CD14-positive monocyte (primary cell): ENCODE measurements around the gene EYA3. TPM values are rescaled to one million over a fixed set of nuclear protein-coding genes. Genes with fewer than 3 reads are reported as not detected.
A peak's percentile ranks its signal among the peaks of the same experiment; 100 is the strongest.

ENCODE experiments used
- DNase-seq, 3 donors: peaks; one replicate each; pipeline ENCODE4 v3.0.0-alpha.2; 2011 to 2022
- H2AFZ ChIP-seq: 2 replicates; pipeline ENCODE4 v1.6.0; 2012; ENCODE audit warnings: mild to moderate bottlenecking, low read depth, low read length, inconsistent platforms; ENCODE audit not compliant: insufficient read depth, poor library complexity, severe bottlenecking
- H3K27ac ChIP-seq, 2 donors: 1 replicate in 1 of 2; 2 replicates in 1 of 2; pipeline ENCODE4 v1.5.1; 2012 to 2013; ENCODE audit warnings: low read length in 2 of 2, control low read depth in 1 of 2, inconsistent platforms in 1 of 2, low read depth in 1 of 2, mild to moderate bottlenecking in 1 of 2
- H3K27me3 ChIP-seq, 2 donors: one replicate each; pipeline versions ENCODE4 v1.6.0 to v1.6.1; 2011 to 2013; ENCODE audit warnings: low read length in 2 of 2; ENCODE audit not compliant: control insufficient read depth in 2 of 2, insufficient read depth in 2 of 2
- H3K36me3 ChIP-seq, 2 donors: replicated peaks in 1 of 2; 1 replicate in 1 of 2; 2 replicates in 1 of 2; pipeline versions ENCODE4 v1.5.1 to v1.6.1; 2012 to 2013; ENCODE audit warnings: low read length in 2 of 2, control low read depth in 1 of 2, inconsistent platforms in 1 of 2, mild to moderate bottlenecking in 1 of 2; ENCODE audit not compliant: insufficient read depth in 2 of 2, control insufficient read depth in 1 of 2
- H3K4me1 ChIP-seq, 2 donors: 1 replicate in 1 of 2; 2 replicates in 1 of 2; pipeline versions ENCODE4 v1.5.1 to v1.6.1; 2012 to 2013; ENCODE audit warnings: low read length in 2 of 2, control low read depth in 1 of 2, inconsistent platforms in 1 of 2, mild to moderate bottlenecking in 1 of 2, moderate library complexity in 1 of 2; ENCODE audit not compliant: insufficient read depth in 2 of 2, control insufficient read depth in 1 of 2
- H3K4me2 ChIP-seq: replicated peaks from 2 replicates; pipeline ENCODE3; 2012; ENCODE audit warnings: low read length, moderate library complexity, mild to moderate bottlenecking; ENCODE audit not compliant: poor library complexity, severe bottlenecking; ENCODE audit errors: extremely low read depth
- H3K4me3 ChIP-seq, 3 experiments: fragments of 200-600 bp in 1 of 3; sonication (generic) in 1 of 3; replicated peaks in 1 of 3; 1 replicate in 2 of 3; 2 replicates in 1 of 3; pipeline ENCODE4 v1.5.1; 2011 to 2013; ENCODE audit warnings: low read length in 3 of 3, mild to moderate bottlenecking in 3 of 3, control low read depth in 2 of 3, low read depth in 2 of 3, inconsistent platforms in 1 of 3, moderate library complexity in 1 of 3
- H3K79me2 ChIP-seq: 2 replicates; pipeline ENCODE4 v1.6.0; 2012; ENCODE audit warnings: mild to moderate bottlenecking, control low read depth, inconsistent platforms, low read length, moderate library complexity; ENCODE audit not compliant: insufficient read depth
- H3K9ac ChIP-seq: 2 replicates; pipeline ENCODE4 v1.6.0; 2017; ENCODE audit warnings: low read length, mild to moderate bottlenecking; ENCODE audit not compliant: insufficient read depth, poor library complexity, severe bottlenecking
- H3K9me3 ChIP-seq, 2 donors: replicated peaks in 1 of 2; 1 replicate in 1 of 2; 2 replicates in 1 of 2; pipeline versions ENCODE4 v1.5.1 to v1.6.1; 2012 to 2013; ENCODE audit warnings: low read length in 2 of 2, control low read depth in 1 of 2; ENCODE audit not compliant: control insufficient read depth in 1 of 2, insufficient read depth in 1 of 2
- H4K20me1 ChIP-seq: 2 replicates; pipeline ENCODE4 v1.6.0; 2012; ENCODE audit warnings: mild to moderate bottlenecking, low read length, control low read depth, moderate library complexity; ENCODE audit not compliant: insufficient read depth
- H3K27ac Mint-ChIP-seq, 7 donors: one replicate each; pipeline ENCODE4 v1.8.0; 2020; ENCODE audit warnings: mild to moderate bottlenecking in 7 of 7, mixed read lengths in 7 of 7, moderate library complexity in 6 of 7, inconsistent platforms in 2 of 7
- H3K27me3 Mint-ChIP-seq, 3 donors: one replicate each; pipeline ENCODE4 v1.8.0; 2021 to 2022; ENCODE audit warnings: low read depth in 3 of 3, mild to moderate bottlenecking in 3 of 3, mixed read lengths in 3 of 3, moderate library complexity in 3 of 3, inconsistent platforms in 1 of 3
- H3K36me3 Mint-ChIP-seq, 2 donors: one replicate each; pipeline ENCODE4 v1.8.0; 2020; ENCODE audit warnings: mixed read lengths in 2 of 2, inconsistent platforms in 1 of 2, mild to moderate bottlenecking in 1 of 2
- H3K4me1 Mint-ChIP-seq: one replicate; pipeline ENCODE4 v1.8.0; 2020; ENCODE audit warnings: mild to moderate bottlenecking, mixed read lengths
- H3K4me3 Mint-ChIP-seq, 2 donors: one replicate each; pipeline ENCODE4 v1.8.0; 2020; ENCODE audit warnings: mild to moderate bottlenecking in 2 of 2, mixed read lengths in 2 of 2, moderate library complexity in 1 of 2
- H3K9me3 Mint-ChIP-seq, 7 donors: one replicate each; pipeline ENCODE4 v1.8.0; 2020 to 2022; ENCODE audit warnings: mixed read lengths in 7 of 7, mild to moderate bottlenecking in 6 of 7, moderate library complexity in 6 of 7, inconsistent platforms in 2 of 7
- CTCF ChIP-seq: fragments of 200-600 bp; IDR thresholded peaks from one replicate; pipeline ENCODE4 v1.8.0; 2022; ENCODE audit warnings: antibody characterized with exemption, mild to moderate bottlenecking
- WGBS: methylation state at CpG from one replicate; pipeline ENCODE4 v1.1.5; 2013; ENCODE audit warnings: missing lambda C conversion rate; ENCODE audit not compliant: insufficient coverage; 5-methylcytosine and 5-hydroxymethylcytosine counted together
- intact Hi-C, 2 donors: fragments of 100-400 bp; cut with micrococcal nuclease; formaldehyde crosslinking; loops; one replicate each; pipeline versions ENCODE4 v1.15.0 to v1.15.1; 2023
- polyA plus RNA-seq, 3 donors: library from polyadenylated mRNA; depleted of rRNA in 1 of 3; unstranded in 2 of 3; stranded (reverse) in 1 of 3; fragments of 300-500 nt in 2 of 3; fragments of >200 nt in 1 of 3; fragmentation: Illumina TruSeq in 2 of 3; gene quantifications; 1 replicate in 2 of 3; 2 replicates in 1 of 3; pipeline ENCODE4 v1.2.3, GENCODE V29; 2012 to 2021

The EYA3 gene
- polyA plus RNA-seq, 3 donors = 3.3 to 21.1 (median 3.7) TPM

GRCh38 chr1:28074892-28075511 is 13.4 kb downstream of the EYA3 start:
- Mint-ChIP-seq H3K36me3 (peaks cover 9 to 28% of the 10 kb centered on the region in 2 donors), H3K27me3 (no peaks in the 10 kb centered on the region), H3K4me1 (peaks cover 18% of the 10 kb centered on the region), H3K27ac (peak overlapping the region in 1 of 7 donors; percentile 30), H3K4me3 (no peak overlapping the region), H3K9me3 (peaks cover 0 to 2% (median 0%) of the 10 kb centered on the region in 7 donors)
- Histone ChIP-seq H3K36me3 (peaks cover 10 to 14% of the 10 kb centered on the region in 2 donors), H3K27ac (no peak overlapping the region), H3K4me1 (peaks cover 6 to 8% of the 10 kb centered on the region in 2 donors), H3K4me3 (no peak overlapping the region), H3K79me2 (peaks cover 94% of the 10 kb centered on the region), H3K9me3 (no peaks in the 10 kb centered on the region), H4K20me1 (peaks cover 61% of the 10 kb centered on the region), H3K9ac (no peak overlapping the region), H3K4me2 (no peak overlapping the region), H3K27me3 (no peaks in the 10 kb centered on the region), H2AFZ (no peak overlapping the region)
- intact Hi-C loops = no loop called here
- WGBS = no CpG with 5 or more reads among the region's 1 CpG
- no peak for DNase-seq
- no peak for TF ChIP-seq CTCF

- Histone ChIP-seq H3K4me2 (no peak overlapping the region), H3K36me3 (peaks cover 2% of the 10 kb centered on the region in 2 donors), H2AFZ (no peak overlapping the region), H3K4me3 (no peak overlapping the region), H4K20me1 (peaks cover 63% of the 10 kb centered on the region), H3K4me1 (peaks cover 6 to 8% of the 10 kb centered on the region in 2 donors), H3K9me3 (no peaks in the 10 kb centered on the region), H3K27me3 (no peaks in the 10 kb centered on the region), H3K79me2 (peaks cover 94% of the 10 kb centered on the region), H3K27ac (no peak overlapping the region), H3K9ac (no peak overlapping the region)
- Mint-ChIP-seq H3K27ac (no peak overlapping the region), H3K4me1 (peaks cover 22% of the 10 kb centered on the region), H3K36me3 (peaks cover 1 to 18% of the 10 kb centered on the region in 2 donors), H3K27me3 (no peaks in the 10 kb centered on the region), H3K4me3 (no peak overlapping the region), H3K9me3 (peaks cover 0 to 2% (median 0%) of the 10 kb centered on the region in 7 donors)
- intact Hi-C loops = no loop called here
- no CpG with 5 or more reads among the region's 1 CpG for WGBS
- TF ChIP-seq CTCF = no peak
- no peak for DNase-seq
These were observed 14.5 kb downstream of the EYA3 start for GRCh38 chr1:28073867-28074266.
